ENCODE measurements around the gene EYS. TPM values are rescaled to one million over a fixed set of nuclear protein-coding genes. Genes with fewer than 3 reads are reported as not detected.

Gene EYS
- total and polyA plus RNA-seq, 7 donors = 0.07 to 0.46 TPM; not detected in 5

DNA sequence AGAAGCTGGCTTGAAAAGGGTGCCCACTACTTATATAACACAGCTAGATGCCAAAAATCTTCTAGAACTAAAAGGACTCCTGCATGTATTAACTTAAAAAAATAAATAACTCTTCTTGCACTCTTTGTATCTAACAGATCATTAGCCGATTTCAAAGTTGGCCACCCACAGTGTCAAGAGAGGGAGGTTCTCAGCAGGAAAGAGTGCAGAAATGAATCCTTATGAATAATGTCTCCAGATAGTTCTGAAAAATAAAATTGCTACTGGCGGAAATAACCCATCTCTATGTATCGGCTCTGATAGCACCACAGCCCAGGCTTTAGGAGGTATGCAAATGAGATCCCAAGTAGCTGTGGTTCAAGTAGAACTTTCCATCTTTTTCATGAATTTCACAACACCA lies 1838.7 kb downstream of the EYS start:
- Histone ChIP-seq H3K36me3 (no peaks in the 10 kb centered on the region), H3K4me3 (no peak overlapping the region), H3K27me3 (no peaks in the 10 kb centered on the region), H3K27ac (no peak overlapping the region), H3K9me3 (no peaks in the 10 kb centered on the region), H3K4me1 (no peaks in the 10 kb centered on the region)
- no peak for TF ChIP-seq CTCF (IDR thresholded peaks at IDR 0.05)
- TF ChIP-seq POLR2A (IDR thresholded peaks at IDR 0.05) = no peak
- TF ChIP-seq EP300 (IDR thresholded peaks at IDR 0.05) = no peak
- no peak for TF ChIP-seq POLR2AphosphoS5 (IDR thresholded peaks at IDR 0.05)
- WGBS, 2 donors = 85 to 89% methylated on average over 3 of the region's 3 CpGs
- DNase-seq = no peak
- intact Hi-C loops (cut with DNase I) = no loop called here

GRCh38 chr6:63864671-63865318 lies 1842.2 kb downstream of the EYS start:
- H3K27me3 ChIP-seq = no peaks in the 10 kb centered on the region
- no peaks in the 10 kb centered on the region for H3K4me1 ChIP-seq
- no peak overlapping the region for H3K27ac ChIP-seq
- H3K4me3 ChIP-seq = no peak overlapping the region
- no peak for DNase-seq
- no peaks in the 10 kb centered on the region for H3K9me3 ChIP-seq
- H3K36me3 ChIP-seq = no peaks in the 10 kb centered on the region
- intact Hi-C loops (cut with DNase I) = no loop called here
- 80 to 85% methylated on average over 4 of the region's 4 CpGs for WGBS, 2 donors
- TF ChIP-seq POLR2A (IDR thresholded peaks at IDR 0.05) (no peak), POLR2AphosphoS5 (IDR thresholded peaks at IDR 0.05) (no peak), CTCF (IDR thresholded peaks at IDR 0.05) (no peak), EP300 (IDR thresholded peaks at IDR 0.05) (no peak)

DNA sequence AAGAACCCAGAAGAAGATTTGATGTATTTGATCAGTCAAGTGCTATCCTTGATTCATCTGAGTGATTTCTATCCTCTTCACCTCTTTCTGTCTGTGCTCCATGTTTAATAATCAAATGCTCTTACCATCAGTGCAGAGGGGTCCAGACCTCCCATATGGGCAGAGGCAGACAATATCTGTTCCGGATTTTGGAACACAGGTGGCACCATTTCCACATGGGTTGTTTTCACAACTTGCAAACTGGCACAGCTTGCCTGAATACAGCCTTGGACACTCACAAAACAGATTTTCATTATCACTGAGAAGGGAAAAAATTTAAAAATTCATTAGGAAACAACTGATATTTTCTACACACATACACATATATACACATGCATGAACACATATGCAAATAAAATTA lies 1843.0 kb downstream of the EYS start:
- 88 to 89% methylated on average over 1 of the region's 1 CpG for WGBS, 2 donors
- DNase-seq = no peak
- Histone ChIP-seq H3K4me1 (no peaks in the 10 kb centered on the region), H3K27me3 (no peaks in the 10 kb centered on the region), H3K27ac (no peak overlapping the region), H3K9me3 (no peaks in the 10 kb centered on the region), H3K36me3 (no peaks in the 10 kb centered on the region), H3K4me3 (no peak overlapping the region)
- no peak for TF ChIP-seq POLR2A (IDR thresholded peaks at IDR 0.05)
- TF ChIP-seq EP300 (IDR thresholded peaks at IDR 0.05) = no peak
- no peak for TF ChIP-seq CTCF (IDR thresholded peaks at IDR 0.05)
- no peak for TF ChIP-seq POLR2AphosphoS5 (IDR thresholded peaks at IDR 0.05)
- intact Hi-C loops (cut with DNase I) = no loop called here

- Histone ChIP-seq H3K36me3 (no peaks in the 10 kb centered on the region), H3K27me3 (no peaks in the 10 kb centered on the region), H3K4me1 (no peaks in the 10 kb centered on the region), H3K4me3 (no peak overlapping the region), H3K9me3 (no peaks in the 10 kb centered on the region), H3K27ac (no peak overlapping the region)
- no peak for DNase-seq
- intact Hi-C loops (cut with DNase I) = no loop called here
- TF ChIP-seq POLR2A (IDR thresholded peaks at IDR 0.05) (no peak), EP300 (IDR thresholded peaks at IDR 0.05) (no peak)
- WGBS, 2 donors = 66 to 82% methylated on average over 3 of the region's 3 CpGs
Observed at GRCh38 chr6:63862486-63863198, 1844.4 kb downstream of the EYS start.

- Histone ChIP-seq H3K4me3 (no peak overlapping the region), H3K9me3 (no peaks in the 10 kb centered on the region), H3K27me3 (no peaks in the 10 kb centered on the region), H3K36me3 (no peaks in the 10 kb centered on the region), H3K4me1 (no peaks in the 10 kb centered on the region), H3K27ac (no peak overlapping the region)
- intact Hi-C loops (cut with DNase I) = no loop called here
- 41 to 44% methylated on average over 4 of the region's 4 CpGs for WGBS, 2 donors
- no peak for DNase-seq
- TF ChIP-seq CTCF (IDR thresholded peaks at IDR 0.05) (no peak), POLR2AphosphoS5 (IDR thresholded peaks at IDR 0.05) (no peak), EP300 (IDR thresholded peaks at IDR 0.05) (no peak), POLR2A (IDR thresholded peaks at IDR 0.05) (no peak)
Observed at GRCh38 chr6:63859528-63859927, 1847.5 kb downstream of the EYS start.
